ENCODE results near the gene C16orf78. TPM values are rescaled to one million over a fixed set of nuclear protein-coding genes. Genes with fewer than 3 reads are reported as not detected.

The C16orf78 gene
- polyA plus RNA-seq, 1 donor (not counting 4 experiments of a cell fraction or from before 2014, with no cell fraction given), result not detected

GRCh38 chr16:49333259-49333597 lies 40.4 kb upstream of the C16orf78 start:
- DNase-seq (ENCODE audit: low read depth, low spot score) (no peak), FAIRE-seq (no peak)
- H3K4me3 ChIP-seq (ENCODE audit: control insufficient read depth in 2 of 3, extremely low read depth in 1 of 3, insufficient read depth in 2 of 3, low read depth in 1 of 3, low read length in 3 of 3), result no peak overlapping the region
- no peak overlapping the region for H2AFZ ChIP-seq (ENCODE audit: control insufficient read depth, low read length)
- no peaks in the 10 kb centered on the region for H4K20me1 ChIP-seq (ENCODE audit: control insufficient read depth, extremely low read depth, insufficient read depth, low read length)
- no peaks in the 10 kb centered on the region for H3K9me3 ChIP-seq (ENCODE audit: control insufficient read depth, low read depth, low read length)
- H3K27me3 ChIP-seq (ENCODE audit: control insufficient read depth, extremely low read depth, insufficient read depth, low read length), result no peaks in the 10 kb centered on the region
- H3K36me3 ChIP-seq (ENCODE audit: control insufficient read depth in 2 of 2, extremely low read depth in 1 of 2, insufficient read depth in 2 of 2, low read length in 2 of 2), result no peaks in the 10 kb centered on the region
- H3K9me1 ChIP-seq (ENCODE audit: control insufficient read depth, extremely low read depth, insufficient read depth, low read length), result no peaks in the 10 kb centered on the region
- no peak overlapping the region for H3K9ac ChIP-seq (ENCODE audit: control insufficient read depth, extremely low read depth, insufficient read depth, low read length)
- dilution Hi-C loops (cut with MboI; ENCODE audit: extremely low pct_ligation_motif_present, low sequenced_read_pairs), result no loop called here
- H3K4me2 ChIP-seq (ENCODE audit: control insufficient read depth, extremely low read depth, insufficient read depth, low read depth, low read length), result no peak overlapping the region
- no peaks in the 10 kb centered on the region for H3K79me2 ChIP-seq (ENCODE audit: control insufficient read depth, insufficient read depth, low read length)
- no peaks in the 10 kb centered on the region for H3K4me1 ChIP-seq (ENCODE audit: control insufficient read depth, extremely low read depth, insufficient read depth, low read length)
- no peak for TF ChIP-seq EZH2 (IDR thresholded peaks at IDR 0.05; ENCODE audit: low read length)
- H3K27ac ChIP-seq (ENCODE audit: control insufficient read depth, insufficient read depth, low read length), result no peak overlapping the region

GRCh38 chr16:49335828-49336227 lies 37.8 kb upstream of the C16orf78 start:
- dilution Hi-C loops (cut with MboI; ENCODE audit: extremely low pct_ligation_motif_present, low sequenced_read_pairs), result no loop called here
- TF ChIP-seq CTCF (optimal IDR thresholded peaks at IDR 0.05 in 1 of 3, IDR thresholded peaks at IDR 0.05 in 1 of 3, conservative IDR thresholded peaks at IDR 0.05 in 1 of 3; ENCODE audit: extremely low read depth in 1 of 3, insufficient read depth in 2 of 3, low read length in 3 of 3), result no peak
- TF ChIP-seq EZH2 (IDR thresholded peaks at IDR 0.05; ENCODE audit: low read length), result no peak
- Histone ChIP-seq H3K9me3 (ENCODE audit: control insufficient read depth, low read depth, low read length) (no peaks in the 10 kb centered on the region), H3K4me1 (ENCODE audit: control insufficient read depth, extremely low read depth, insufficient read depth, low read length) (no peaks in the 10 kb centered on the region), H3K27me3 (ENCODE audit: control insufficient read depth, extremely low read depth, insufficient read depth, low read length) (no peaks in the 10 kb centered on the region), H3K27ac (ENCODE audit: control insufficient read depth, insufficient read depth, low read length) (no peak overlapping the region), H3K4me3 (ENCODE audit: control insufficient read depth in 2 of 3, extremely low read depth in 1 of 3, insufficient read depth in 2 of 3, low read depth in 1 of 3, low read length in 3 of 3) (no peak overlapping the region), H3K9me1 (ENCODE audit: control insufficient read depth, extremely low read depth, insufficient read depth, low read length) (no peaks in the 10 kb centered on the region), H2AFZ (ENCODE audit: control insufficient read depth, low read length) (no peak overlapping the region), H3K9ac (ENCODE audit: control insufficient read depth, extremely low read depth, insufficient read depth, low read length) (no peak overlapping the region), H3K36me3 (ENCODE audit: control insufficient read depth in 2 of 2, extremely low read depth in 1 of 2, insufficient read depth in 2 of 2, low read length in 2 of 2) (no peaks in the 10 kb centered on the region), H3K79me2 (ENCODE audit: control insufficient read depth, insufficient read depth, low read length) (no peaks in the 10 kb centered on the region), H3K4me2 (ENCODE audit: control insufficient read depth, extremely low read depth, insufficient read depth, low read depth, low read length) (no peak overlapping the region), H4K20me1 (ENCODE audit: control insufficient read depth, extremely low read depth, insufficient read depth, low read length) (no peaks in the 10 kb centered on the region)
- FAIRE-seq, result no peak
- DNase-seq (ENCODE audit: low read depth, low spot score), result no peak

- dilution Hi-C loops (cut with MboI; ENCODE audit: extremely low pct_ligation_motif_present, low sequenced_read_pairs), result no loop called here
Measured at GRCh38 chr16:49336581-49336980, 37.0 kb upstream of the C16orf78 start.

More at GRCh38 chr16:49336581-49336980, 37.0 kb upstream of the C16orf78 start:
- no peak overlapping the region for H3K27ac ChIP-seq (ENCODE audit: control insufficient read depth, insufficient read depth, low read length)
- no peak for DNase-seq (ENCODE audit: low read depth, low spot score)
- H2AFZ ChIP-seq (ENCODE audit: control insufficient read depth, low read length), result no peak overlapping the region
- no peaks in the 10 kb centered on the region for H3K79me2 ChIP-seq (ENCODE audit: control insufficient read depth, insufficient read depth, low read length)
- H3K4me3 ChIP-seq (ENCODE audit: control insufficient read depth in 2 of 3, extremely low read depth in 1 of 3, insufficient read depth in 2 of 3, low read depth in 1 of 3, low read length in 3 of 3), result no peak overlapping the region
- TF ChIP-seq CTCF (optimal IDR thresholded peaks at IDR 0.05 in 1 of 3, IDR thresholded peaks at IDR 0.05 in 1 of 3, conservative IDR thresholded peaks at IDR 0.05 in 1 of 3; ENCODE audit: extremely low read depth in 1 of 3, insufficient read depth in 2 of 3, low read length in 3 of 3), result no peak
- no peak for TF ChIP-seq EZH2 (IDR thresholded peaks at IDR 0.05; ENCODE audit: low read length)
- no peak overlapping the region for H3K9ac ChIP-seq (ENCODE audit: control insufficient read depth, extremely low read depth, insufficient read depth, low read length)
- no peaks in the 10 kb centered on the region for H3K4me1 ChIP-seq (ENCODE audit: control insufficient read depth, extremely low read depth, insufficient read depth, low read length)
- H3K27me3 ChIP-seq (ENCODE audit: control insufficient read depth, extremely low read depth, insufficient read depth, low read length), result no peaks in the 10 kb centered on the region
- no peaks in the 10 kb centered on the region for H4K20me1 ChIP-seq (ENCODE audit: control insufficient read depth, extremely low read depth, insufficient read depth, low read length)
- H3K9me1 ChIP-seq (ENCODE audit: control insufficient read depth, extremely low read depth, insufficient read depth, low read length), result no peaks in the 10 kb centered on the region
- no peaks in the 10 kb centered on the region for H3K36me3 ChIP-seq (ENCODE audit: control insufficient read depth in 2 of 2, extremely low read depth in 1 of 2, insufficient read depth in 2 of 2, low read length in 2 of 2)
- H3K9me3 ChIP-seq (ENCODE audit: control insufficient read depth, low read depth, low read length), result no peaks in the 10 kb centered on the region
- no peak overlapping the region for H3K4me2 ChIP-seq (ENCODE audit: control insufficient read depth, extremely low read depth, insufficient read depth, low read depth, low read length)
- FAIRE-seq, result no peak

Data from keratinocyte (primary cell).